ENCODE data around the gene CHMP3.
"Not testable (repeated sequence)": the region's sequence is repeated elsewhere in the genome, so short reads cannot be mapped to it uniquely, and the experiment has no call there.

Gene CHMP3

GRCh38 chr2:86562922-86563649 is at the start of gene CHMP3:
Gene CHMP3 (minus strand): TSS chr2:86563443. CDS start chr2:86563348, 95 bp downstream.
- DNase-seq, result peak; percentile 98

GRCh38 chr2:86610871-86611270 is 47.6 kb upstream of the CHMP3 start:
- DNase-seq, result no peak

GRCh38 chr2:86608832-86609410 is 45.7 kb upstream of the CHMP3 start:
- no peak for DNase-seq

DNA sequence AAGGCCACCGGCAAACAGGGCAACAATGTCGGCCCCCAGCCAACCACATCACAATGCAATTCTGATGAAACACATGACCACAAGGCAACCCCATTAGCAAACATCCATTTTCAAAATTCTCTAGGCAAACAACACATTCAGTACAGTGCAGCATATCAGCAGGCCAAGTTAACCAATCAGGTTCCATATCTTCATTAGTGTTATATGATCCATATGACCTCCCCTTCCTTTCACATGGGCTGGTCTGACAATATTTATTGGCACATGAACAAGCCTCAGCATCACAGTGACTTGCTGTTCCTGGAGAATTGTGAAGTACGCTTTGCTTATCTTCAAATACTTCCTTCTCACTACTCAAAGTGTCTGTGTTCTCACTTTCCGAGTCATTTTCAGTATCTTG is 40.7 kb upstream of the CHMP3 start:
- DNase-seq, result no peak

DNA sequence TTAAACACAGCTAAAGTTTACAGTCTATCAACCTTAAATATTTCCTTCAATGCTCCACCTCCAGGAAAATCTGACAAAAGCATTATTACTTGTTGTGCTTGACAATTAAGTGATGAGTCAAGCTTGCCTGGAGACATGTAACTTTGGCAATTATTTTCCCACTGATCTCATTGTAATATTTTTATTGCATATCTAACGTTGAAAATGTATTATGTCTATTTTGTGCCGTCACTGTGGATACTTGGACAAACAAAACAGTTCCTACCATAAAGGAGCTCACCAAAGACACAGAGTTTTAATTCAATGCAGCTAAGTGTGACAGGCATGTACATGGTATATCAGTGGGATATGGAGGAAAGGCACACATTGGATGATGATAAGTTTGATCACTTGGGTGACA is 35.7 kb upstream of the CHMP3 start:
- DNase-seq, result no peak

DNA sequence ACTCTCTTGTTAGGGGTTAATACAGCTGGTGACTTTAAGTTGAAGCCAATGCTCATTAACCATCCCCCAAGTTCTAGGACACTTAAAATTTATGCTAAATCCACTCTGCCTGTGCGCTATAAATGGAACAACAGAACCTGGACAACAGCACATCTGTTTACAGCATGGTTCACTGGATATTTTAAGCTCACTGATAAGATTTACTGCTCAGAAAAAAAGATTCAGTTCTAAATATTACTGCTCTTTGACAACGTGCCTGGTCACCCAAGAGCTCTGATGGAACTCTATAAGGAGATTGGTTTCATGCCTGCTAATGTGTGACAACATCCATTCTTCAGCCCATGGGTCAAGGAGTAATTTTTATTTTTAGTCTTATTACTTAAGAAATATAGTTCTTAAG is 32.9 kb upstream of the CHMP3 start:
- no peak for DNase-seq

GRCh38 chr2:86593266-86593665 is 30.0 kb upstream of the CHMP3 start:
- DNase-seq, result no peak

DNA sequence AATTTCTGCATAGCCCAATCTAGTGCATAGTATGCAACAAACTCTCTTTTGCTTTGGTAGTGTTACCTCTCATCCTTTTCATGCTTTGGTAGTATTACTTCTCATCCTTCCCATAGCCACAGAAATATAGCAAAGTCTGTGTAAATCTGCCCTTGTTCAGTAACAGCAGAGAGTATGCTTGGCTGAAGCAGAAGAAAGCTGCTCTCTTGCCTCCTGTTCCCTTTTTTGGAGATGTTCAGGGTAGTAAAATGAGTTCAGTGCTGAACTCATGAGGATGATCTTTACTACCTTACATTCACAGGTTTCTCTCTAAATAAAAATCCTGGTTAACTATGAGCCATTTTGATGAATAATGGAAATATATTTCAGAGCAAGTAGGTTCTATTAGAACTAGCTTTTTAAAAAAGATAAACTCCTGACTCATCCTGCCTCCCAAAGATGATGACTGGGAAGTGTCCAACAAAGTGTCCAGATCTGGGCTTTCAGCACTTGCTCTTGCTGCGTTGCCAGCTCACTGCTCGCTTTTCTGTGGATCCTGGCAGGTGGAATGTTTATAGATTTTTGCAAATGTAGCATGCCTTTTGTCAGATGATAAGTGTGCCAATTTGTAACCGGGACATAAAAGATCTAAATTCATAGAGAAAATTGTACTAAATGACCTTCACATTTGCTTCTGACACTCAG is 29.4 kb upstream of the CHMP3 start:
- no peak for DNase-seq

- DNase-seq, result not testable (repeated sequence)
Observed at GRCh38 chr2:86589701-86590100, 26.5 kb upstream of the CHMP3 start.

- peak; percentile 12 for DNase-seq
Observed at GRCh38 chr2:86584151-86584913, 21.1 kb upstream of the CHMP3 start.

GRCh38 chr2:86580560-86580959 is 17.3 kb upstream of the CHMP3 start:
- DNase-seq, result no peak

- no peak for DNase-seq
Observed at GRCh38 chr2:86577817-86578456, 14.7 kb upstream of the CHMP3 start.

GRCh38 chr2:86570059-86570458 is 6.8 kb upstream of the CHMP3 start:
- DNase-seq, result no peak

GRCh38 chr2:86566821-86567190 is 3.6 kb upstream of the CHMP3 start:
- no peak for DNase-seq

GRCh38 chr2:86566158-86566820 is 3.0 kb upstream of the CHMP3 start:
- no peak for DNase-seq

GRCh38 chr2:86563650-86564061 is 413 bp upstream of the CHMP3 start:
- no peak for DNase-seq

DNA sequence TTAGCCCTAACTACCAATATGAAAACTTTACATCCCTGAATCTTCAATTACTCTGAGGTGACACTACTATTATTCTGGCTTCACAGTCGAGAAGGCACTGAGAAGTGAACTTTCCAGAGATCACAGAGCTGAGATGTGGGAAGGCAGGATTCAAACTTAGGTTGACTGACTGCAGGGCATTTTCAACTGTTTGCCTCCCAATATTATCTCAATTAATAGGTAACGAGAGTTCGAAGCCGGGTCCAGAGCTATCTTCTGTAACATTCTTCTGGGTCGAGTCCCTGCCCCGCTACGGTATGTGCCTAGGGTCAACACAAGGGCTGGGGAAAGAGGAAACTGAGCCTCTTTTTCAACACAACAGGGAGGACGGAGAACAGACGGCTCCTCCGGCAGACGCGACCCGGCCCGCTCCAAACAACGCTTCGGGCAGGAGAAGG is 740 bp downstream of the CHMP3 start:
- no peak for DNase-seq

DNA sequence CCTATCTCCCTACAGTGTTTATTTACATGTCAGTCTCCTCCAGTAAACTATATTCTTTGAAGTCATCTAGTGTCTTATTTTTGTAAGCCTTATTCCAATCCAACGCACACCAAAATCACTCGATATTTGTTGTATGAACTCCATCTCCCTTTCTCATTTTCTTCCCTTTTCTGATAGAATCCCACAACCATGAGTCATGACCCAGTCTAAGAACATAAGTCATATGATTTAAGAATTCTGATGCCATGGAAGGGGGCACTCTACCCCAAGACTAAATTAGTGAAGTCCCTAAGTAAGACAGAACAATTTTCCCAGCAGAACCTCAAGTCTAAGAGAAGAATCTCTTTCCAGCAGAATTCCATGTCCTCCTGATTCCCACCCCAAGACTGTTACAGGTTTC is 5.4 kb downstream of the CHMP3 start:
- DNase-seq, result no peak

- no peak for DNase-seq
Observed at GRCh38 chr2:86556508-86556907, 6.7 kb downstream of the CHMP3 start.

GRCh38 chr2:86552889-86553288 is 10.4 kb downstream of the CHMP3 start:
- DNase-seq, result no peak

DNA sequence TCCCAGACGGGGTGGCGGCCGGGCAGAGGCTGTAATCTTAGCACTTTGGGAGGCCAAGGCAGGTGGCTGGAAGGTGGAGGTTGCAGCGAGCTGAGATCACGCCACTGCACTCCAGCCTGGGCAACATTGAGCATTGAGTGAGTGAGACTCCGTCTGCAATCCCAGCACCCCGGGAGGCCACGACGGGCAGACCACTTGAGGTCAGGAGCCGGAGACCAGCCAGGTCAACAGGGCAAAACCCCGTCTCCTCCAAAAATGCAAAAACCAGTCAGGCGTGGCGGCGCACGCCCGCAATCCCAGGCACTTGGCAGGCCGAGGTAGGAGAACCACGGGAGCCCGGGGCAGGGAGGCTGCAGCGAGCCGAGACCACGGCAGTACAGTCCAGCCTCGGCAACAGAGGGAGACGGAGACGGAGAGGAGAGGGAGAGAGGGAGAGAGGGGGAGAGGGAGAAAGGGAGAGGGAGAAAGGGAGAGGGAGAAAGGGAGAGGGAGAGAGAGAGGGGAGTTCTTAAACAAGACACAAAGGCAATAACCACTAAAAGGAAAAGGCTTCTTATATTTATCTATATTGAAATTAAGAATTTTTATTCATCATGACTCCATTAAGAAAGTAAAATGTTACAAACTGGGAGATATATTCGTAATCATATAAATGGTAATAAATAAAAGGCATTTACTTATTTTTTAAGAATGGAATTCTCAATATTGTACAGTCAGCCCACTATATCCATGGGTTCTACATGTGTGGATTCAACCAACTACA is 13.1 kb downstream of the CHMP3 start:
- not testable (repeated sequence) for DNase-seq

GRCh38 chr2:86549440-86549839 is 13.8 kb downstream of the CHMP3 start:
- not testable (repeated sequence) for DNase-seq
